Endothelial cell of umbilical vein (primary cell): ENCODE measurements around the gene MAST4. TPM values are rescaled to one million over a fixed set of nuclear protein-coding genes. Genes with fewer than 3 reads are reported as not detected.

ENCODE experiments used
- BruUV-seq: library from RNA; stranded (reverse); fragments of 400-500 nt; replicated peaks from 2 replicates; lab custom pipeline; 2021; lab: Mats Ljungman, UMichigan
- CTCF ChIA-PET: fragments of 300-600, 350-600 bp; sonication (Branson Sonifier 250); formaldehyde crosslinking; loops from one replicate; lab custom pipeline; 2021; ENCODE audit warnings: antibody characterized with exemption, inconsistent platforms; lab: Charles Lee
- POLR2A ChIA-PET: fragments of 300-600, 350-600 bp; sonication (Branson Sonifier 250); formaldehyde crosslinking; loops from one replicate; lab custom pipeline; 2021; ENCODE audit warnings: antibody characterized with exemption, inconsistent platforms; lab: Charles Lee
- DNase-seq: peaks from one replicate; pipeline ENCODE4 v3.0.0-alpha.2; 2011; ENCODE audit warnings: low read depth, low spot score
- FAIRE-seq: peaks from 2 replicates; lab custom pipeline; 2011; peaks lifted over from hg19 to GRCh38; lab: Jason Lieb, UNC
- H2AFZ ChIP-seq: 2 replicates; pipeline ENCODE4 v1.6.0; 2012; ENCODE audit warnings: low read depth, low read length, control low read depth, inconsistent platforms
- H3K27ac ChIP-seq: 2 replicates; pipeline ENCODE4 v1.5.1; 2011; ENCODE audit warnings: low read depth, mild to moderate bottlenecking, control low read depth, low read length, moderate library complexity; ENCODE audit not compliant: insufficient read depth
- H3K27me3 ChIP-seq, 2 experiments: 2 replicates each; pipeline versions ENCODE4 v1.6.0 to v1.6.1; 2011; ENCODE audit warnings: low read length in 2 of 2, mixed read lengths in 1 of 2; ENCODE audit not compliant: control insufficient read depth in 2 of 2, insufficient read depth in 2 of 2
- H3K36me3 ChIP-seq, 2 experiments: 2 replicates in 1 of 2; 3 replicates in 1 of 2; pipeline ENCODE4 v1.5.1; 2011; ENCODE audit warnings: low read length in 2 of 2, mild to moderate bottlenecking in 1 of 2, moderate library complexity in 1 of 2; ENCODE audit not compliant: control insufficient read depth in 2 of 2, insufficient read depth in 2 of 2; ENCODE audit errors: extremely low read depth in 1 of 2
- H3K4me1 ChIP-seq: 3 replicates; pipeline ENCODE4 v1.5.1; 2011; ENCODE audit warnings: mild to moderate bottlenecking, low read length; ENCODE audit not compliant: control insufficient read depth, insufficient read depth; ENCODE audit errors: extremely low read depth
- H3K4me2 ChIP-seq: 2 replicates; pipeline ENCODE4 v1.6.1; 2011; ENCODE audit warnings: low read length, control low read depth, mixed read lengths; ENCODE audit not compliant: insufficient read depth
- H3K4me3 ChIP-seq, 3 experiments: fragments of 200-600 bp in 1 of 3; sonication (generic), shearing (Covaris generic) in 1 of 3; replicated peaks in 1 of 3; 2 replicates each; pipeline ENCODE4 v1.5.1; 2011 to 2016; ENCODE audit warnings: control low read depth in 3 of 3, low read length in 3 of 3, mild to moderate bottlenecking in 2 of 3, inconsistent platforms in 1 of 3, low read depth in 1 of 3, moderate library complexity in 1 of 3; ENCODE audit not compliant: insufficient read depth in 1 of 3
- H3K79me2 ChIP-seq: 2 replicates; pipeline ENCODE4 v1.6.0; 2012; ENCODE audit warnings: low read length, inconsistent platforms; ENCODE audit not compliant: control insufficient read depth, insufficient read depth
- H3K9ac ChIP-seq: replicated peaks from 2 replicates; pipeline ENCODE3; 2011; ENCODE audit warnings: low read length, control low read depth; ENCODE audit not compliant: insufficient read depth; ENCODE audit errors: extremely low read depth
- H3K9me1 ChIP-seq: replicated peaks from 3 replicates; pipeline ENCODE4 v1.6.0; 2011; ENCODE audit warnings: mild to moderate bottlenecking, low read length; ENCODE audit not compliant: control insufficient read depth, insufficient read depth; ENCODE audit errors: extremely low read depth
- H3K9me3 ChIP-seq: replicated peaks from 2 replicates; pipeline ENCODE4 v1.5.1; 2012; ENCODE audit warnings: low read length, inconsistent platforms; ENCODE audit not compliant: control insufficient read depth, insufficient read depth
- H4K20me1 ChIP-seq: replicated peaks from 2 replicates; pipeline ENCODE3; 2011; ENCODE audit warnings: mild to moderate bottlenecking, low read length; ENCODE audit not compliant: control insufficient read depth, insufficient read depth; ENCODE audit errors: extremely low read depth
- EZH2 ChIP-seq: IDR thresholded peaks from 2 replicates; pipeline ENCODE4 v1.6.1; 2012; ENCODE audit warnings: borderline replicate concordance, low read depth, mild to moderate bottlenecking, moderate library complexity, low read length, inconsistent platforms; ENCODE audit not compliant: severe bottlenecking
- FOS ChIP-seq: IDR thresholded peaks from 2 replicates; pipeline ENCODE4 v1.6.1; 2011; ENCODE audit warnings: mild to moderate bottlenecking, low read length, moderate library complexity, borderline replicate concordance; ENCODE audit not compliant: insufficient read depth
- GATA2 ChIP-seq: IDR thresholded peaks from 2 replicates; pipeline ENCODE4 v1.7.0; 2011; ENCODE audit warnings: low read depth, mild to moderate bottlenecking, moderate library complexity, mixed read lengths, low read length; ENCODE audit not compliant: insufficient read length, insufficient read depth
- JUN ChIP-seq: IDR thresholded peaks from 2 replicates; pipeline ENCODE4 v1.6.1; 2011; ENCODE audit warnings: borderline replicate concordance, low read depth; ENCODE audit not compliant: insufficient read length, insufficient read depth
- MYC ChIP-seq: IDR thresholded peaks from one replicate; pipeline ENCODE4 v1.6.1; 2011; ENCODE audit warnings: mild to moderate bottlenecking, low read depth, low read length
- POLR2A ChIP-seq: IDR thresholded peaks from 2 replicates; pipeline ENCODE4 v1.6.1; 2012; ENCODE audit warnings: low read depth, mild to moderate bottlenecking, control low read depth, low read length
- POLR2AphosphoS5 ChIP-seq: IDR thresholded peaks from 2 replicates; pipeline ENCODE4 v1.6.1; 2012; ENCODE audit warnings: low read depth, mild to moderate bottlenecking, control low read depth, low read length, moderate library complexity; ENCODE audit not compliant: insufficient read depth
- dilution Hi-C: fragments of 300-500 bp; cut with MboI; formaldehyde crosslinking; loops from one replicate; pipeline ENCODE4 v1.15.0; 2019; ENCODE audit warnings: low sequenced_read_pairs; ENCODE audit not compliant: extremely low pct_ligation_motif_present
- intact Hi-C: fragments of 100-400 bp; cut with micrococcal nuclease; formaldehyde crosslinking; loops from one replicate; pipeline ENCODE4 v1.10.0; 2022
- polyA plus RNA-seq, 4 experiments: library from polyadenylated mRNA; depleted of rRNA in 3 of 4; stranded (reverse) in 3 of 4; unstranded in 1 of 4; fragments of >200 nt; gene quantifications; 2 replicates each; pipeline versions ENCODE4 v1.2.1 to v1.2.3, GENCODE V29; 2011 to 2012; ENCODE audit warnings: missing spikeins in 1 of 4
- total RNA-seq: library from RNA; stranded (reverse); gene quantifications from 2 replicates; pipeline ENCODE4 v1.2.3, GENCODE V29; 2021
- TF ChIP-seq, protein P1 (sequence below), 2 donors: IDR thresholded peaks; 1 replicate in 1 of 2; 2 replicates in 1 of 2; pipeline ENCODE4 v1.5.1; 2011; ENCODE audit warnings: low read length in 2 of 2, mild to moderate bottlenecking in 2 of 2, moderate library complexity in 2 of 2, control low read depth in 1 of 2, inconsistent platforms in 1 of 2, low read depth in 1 of 2; ENCODE audit not compliant: insufficient read depth in 1 of 2; ENCODE audit errors: extremely low read depth in 1 of 2
- TF ChIP-seq, protein P2 (sequence below): IDR thresholded peaks from 2 replicates; pipeline ENCODE4 v1.6.1; 2011; ENCODE audit not compliant: insufficient read depth, insufficient read length

MAST4 gene
- total and polyA plus RNA-seq, 2 donors (not counting 3 experiments of a cell fraction or from before 2014, with no cell fraction given) = 40.2 to 116 TPM

GRCh38 chr5:66701244-66701643, 105.1 kb downstream of the MAST4 start:
- Histone ChIP-seq H3K4me2 (no peak overlapping the region), H4K20me1 (no peaks in the 10 kb centered on the region), H3K79me2 (no peaks in the 10 kb centered on the region), H3K4me3 (no peak overlapping the region), H3K9ac (no peak overlapping the region), H3K9me3 (no peaks in the 10 kb centered on the region), H3K27ac (no peak overlapping the region), H3K36me3 (no peaks in the 10 kb centered on the region), H3K9me1 (no peaks in the 10 kb centered on the region), H2AFZ (no peak overlapping the region), H3K27me3 (peaks cover 0 to 2% of the 10 kb centered on the region in 2 experiments), H3K4me1 (no peaks in the 10 kb centered on the region)
- no TSS peak for BruUV-seq
- DNase-seq = no peak
- intact Hi-C loops (no loop called here), dilution Hi-C loops (no loop called here)
- ChIA-PET CTCF (no interaction called here), POLR2A (no interaction called here)
- FAIRE-seq = no peak
- TF ChIP-seq, protein P1, sequence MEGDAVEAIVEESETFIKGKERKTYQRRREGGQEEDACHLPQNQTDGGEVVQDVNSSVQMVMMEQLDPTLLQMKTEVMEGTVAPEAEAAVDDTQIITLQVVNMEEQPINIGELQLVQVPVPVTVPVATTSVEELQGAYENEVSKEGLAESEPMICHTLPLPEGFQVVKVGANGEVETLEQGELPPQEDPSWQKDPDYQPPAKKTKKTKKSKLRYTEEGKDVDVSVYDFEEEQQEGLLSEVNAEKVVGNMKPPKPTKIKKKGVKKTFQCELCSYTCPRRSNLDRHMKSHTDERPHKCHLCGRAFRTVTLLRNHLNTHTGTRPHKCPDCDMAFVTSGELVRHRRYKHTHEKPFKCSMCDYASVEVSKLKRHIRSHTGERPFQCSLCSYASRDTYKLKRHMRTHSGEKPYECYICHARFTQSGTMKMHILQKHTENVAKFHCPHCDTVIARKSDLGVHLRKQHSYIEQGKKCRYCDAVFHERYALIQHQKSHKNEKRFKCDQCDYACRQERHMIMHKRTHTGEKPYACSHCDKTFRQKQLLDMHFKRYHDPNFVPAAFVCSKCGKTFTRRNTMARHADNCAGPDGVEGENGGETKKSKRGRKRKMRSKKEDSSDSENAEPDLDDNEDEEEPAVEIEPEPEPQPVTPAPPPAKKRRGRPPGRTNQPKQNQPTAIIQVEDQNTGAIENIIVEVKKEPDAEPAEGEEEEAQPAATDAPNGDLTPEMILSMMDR (IDR thresholded peaks at IDR 0.05; ENCODE audit: extremely low read depth in 1 of 2, insufficient read depth in 1 of 2, low read depth in 1 of 2, low read length in 2 of 2) = no peak
- no peak for TF ChIP-seq FOS
- TF ChIP-seq GATA2 = no peak
- no peak for TF ChIP-seq MYC

- dilution Hi-C loops = no loop called here
- CTCF ChIA-PET = no interaction called here
These were observed 106.2 kb downstream of the MAST4 start for GRCh38 chr5:66702426-66702825.

More at GRCh38 chr5:66702426-66702825, 106.2 kb downstream of the MAST4 start:
- intact Hi-C loops = no loop called here
- Histone ChIP-seq H2AFZ (no peak overlapping the region), H3K36me3 (no peaks in the 10 kb centered on the region), H3K27me3 (peaks cover 0 to 2% of the 10 kb centered on the region in 2 experiments), H3K27ac (no peak overlapping the region), H3K4me2 (no peak overlapping the region), H3K79me2 (no peaks in the 10 kb centered on the region), H3K9me1 (no peaks in the 10 kb centered on the region), H3K9ac (no peak overlapping the region), H3K4me1 (no peaks in the 10 kb centered on the region), H3K4me3 (no peak overlapping the region), H4K20me1 (no peaks in the 10 kb centered on the region), H3K9me3 (no peaks in the 10 kb centered on the region)
- DNase-seq (no peak), FAIRE-seq (no peak)
- no peak for TF ChIP-seq EZH2
- TF ChIP-seq POLR2AphosphoS5 = no peak
- no peak for TF ChIP-seq FOS
- TF ChIP-seq JUN = no peak
- TF ChIP-seq, protein P1 (IDR thresholded peaks at IDR 0.05; ENCODE audit: extremely low read depth in 1 of 2, insufficient read depth in 1 of 2, low read depth in 1 of 2, low read length in 2 of 2) = no peak
- no peak for TF ChIP-seq GATA2
- TF ChIP-seq POLR2A = no peak
- TF ChIP-seq, protein P2, sequence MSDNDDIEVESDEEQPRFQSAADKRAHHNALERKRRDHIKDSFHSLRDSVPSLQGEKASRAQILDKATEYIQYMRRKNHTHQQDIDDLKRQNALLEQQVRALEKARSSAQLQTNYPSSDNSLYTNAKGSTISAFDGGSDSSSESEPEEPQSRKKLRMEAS = no peak
- no peak for TF ChIP-seq MYC
- POLR2A ChIA-PET = no interaction called here
- BruUV-seq = no TSS peak
